Measurements from ENCODE around the gene TBC1D4.

Gene TBC1D4, protein sequence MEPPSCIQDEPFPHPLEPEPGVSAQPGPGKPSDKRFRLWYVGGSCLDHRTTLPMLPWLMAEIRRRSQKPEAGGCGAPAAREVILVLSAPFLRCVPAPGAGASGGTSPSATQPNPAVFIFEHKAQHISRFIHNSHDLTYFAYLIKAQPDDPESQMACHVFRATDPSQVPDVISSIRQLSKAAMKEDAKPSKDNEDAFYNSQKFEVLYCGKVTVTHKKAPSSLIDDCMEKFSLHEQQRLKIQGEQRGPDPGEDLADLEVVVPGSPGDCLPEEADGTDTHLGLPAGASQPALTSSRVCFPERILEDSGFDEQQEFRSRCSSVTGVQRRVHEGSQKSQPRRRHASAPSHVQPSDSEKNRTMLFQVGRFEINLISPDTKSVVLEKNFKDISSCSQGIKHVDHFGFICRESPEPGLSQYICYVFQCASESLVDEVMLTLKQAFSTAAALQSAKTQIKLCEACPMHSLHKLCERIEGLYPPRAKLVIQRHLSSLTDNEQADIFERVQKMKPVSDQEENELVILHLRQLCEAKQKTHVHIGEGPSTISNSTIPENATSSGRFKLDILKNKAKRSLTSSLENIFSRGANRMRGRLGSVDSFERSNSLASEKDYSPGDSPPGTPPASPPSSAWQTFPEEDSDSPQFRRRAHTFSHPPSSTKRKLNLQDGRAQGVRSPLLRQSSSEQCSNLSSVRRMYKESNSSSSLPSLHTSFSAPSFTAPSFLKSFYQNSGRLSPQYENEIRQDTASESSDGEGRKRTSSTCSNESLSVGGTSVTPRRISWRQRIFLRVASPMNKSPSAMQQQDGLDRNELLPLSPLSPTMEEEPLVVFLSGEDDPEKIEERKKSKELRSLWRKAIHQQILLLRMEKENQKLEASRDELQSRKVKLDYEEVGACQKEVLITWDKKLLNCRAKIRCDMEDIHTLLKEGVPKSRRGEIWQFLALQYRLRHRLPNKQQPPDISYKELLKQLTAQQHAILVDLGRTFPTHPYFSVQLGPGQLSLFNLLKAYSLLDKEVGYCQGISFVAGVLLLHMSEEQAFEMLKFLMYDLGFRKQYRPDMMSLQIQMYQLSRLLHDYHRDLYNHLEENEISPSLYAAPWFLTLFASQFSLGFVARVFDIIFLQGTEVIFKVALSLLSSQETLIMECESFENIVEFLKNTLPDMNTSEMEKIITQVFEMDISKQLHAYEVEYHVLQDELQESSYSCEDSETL (N-terminal part only)

DNA sequence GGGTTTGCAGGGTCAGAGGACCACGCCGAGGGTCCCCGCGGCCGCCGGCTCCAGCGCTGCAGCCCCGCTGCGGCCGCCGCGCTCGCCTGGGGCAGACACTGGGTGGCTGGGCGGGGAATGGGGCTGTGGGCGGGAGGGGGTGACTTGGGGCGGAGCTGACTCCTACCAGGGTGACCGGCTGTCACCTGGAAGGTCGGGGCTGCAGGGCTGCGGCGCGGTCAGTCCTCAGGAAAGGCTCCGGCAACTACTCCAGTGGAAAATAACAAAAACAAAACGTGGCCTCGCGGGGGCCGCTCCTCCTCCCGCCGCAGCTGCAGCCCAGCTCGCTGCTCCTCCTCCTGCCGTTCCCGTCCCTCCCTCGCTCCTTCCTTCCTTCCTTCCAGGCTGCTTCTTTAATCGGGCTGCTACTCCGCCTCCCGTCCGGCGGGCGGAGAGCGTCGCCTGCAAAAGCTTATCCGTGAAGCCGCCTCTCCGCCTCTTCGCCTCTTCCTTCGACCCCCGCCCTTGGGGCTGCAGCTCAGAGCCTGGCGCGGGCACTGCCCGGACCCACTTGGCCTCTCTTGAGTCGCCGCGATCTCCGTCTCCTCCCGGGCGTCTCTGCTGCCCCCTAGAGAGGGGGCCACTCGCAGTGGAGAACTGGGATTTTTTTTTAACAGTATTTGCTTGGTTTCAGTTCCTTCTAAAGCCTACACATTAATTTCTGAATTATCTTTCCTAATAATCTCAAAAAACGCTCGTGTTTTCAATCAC, at the start of gene TBC1D4:
Gene TBC1D4 (minus strand): TSS at position 100 of the 750 bp plus-strand sequence. CDS start 402 bp downstream, outside the sequence.
- DNase-seq, result peak in 50 of 51 donors; percentile 23 to 90 (median 66)

DNA sequence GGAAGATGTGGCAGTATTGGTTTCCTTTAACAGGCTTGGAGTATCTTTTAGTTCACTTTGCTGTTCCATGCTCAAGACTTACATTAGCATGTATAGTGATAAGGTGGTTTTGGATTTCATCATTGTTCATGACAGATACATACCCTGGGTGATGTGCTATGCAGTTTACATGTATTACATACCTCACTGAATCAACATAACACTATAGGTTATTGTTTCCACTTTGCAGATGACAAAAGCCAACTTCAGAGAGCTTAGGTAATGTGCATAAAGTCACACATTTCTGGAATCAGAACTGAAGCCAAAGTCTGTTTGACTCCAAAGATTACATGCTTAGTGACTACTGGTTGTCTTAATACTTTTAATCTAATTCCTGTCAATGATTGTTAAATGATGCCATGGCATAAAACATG, 48.6 kb upstream of the TBC1D4 start:
- no peak for DNase-seq

DNA sequence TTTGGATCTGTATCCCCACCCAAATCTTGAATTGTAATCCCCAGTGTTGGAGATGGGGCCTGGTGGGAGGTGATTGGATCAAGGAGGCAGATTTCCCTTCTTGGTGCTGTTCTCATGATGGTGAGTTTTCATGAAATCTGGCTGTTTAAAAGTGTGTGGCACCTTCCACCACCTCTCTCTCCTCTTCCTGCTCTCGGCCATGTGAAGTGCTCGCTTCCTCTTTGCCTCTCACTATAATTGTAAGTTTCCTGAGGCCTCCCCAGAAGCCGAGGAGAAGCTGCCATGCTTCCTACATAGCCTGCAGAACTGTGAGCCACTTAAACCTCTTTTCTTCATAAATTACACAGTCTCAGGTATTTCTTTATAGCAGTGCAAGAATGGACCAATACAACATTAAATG, 40.0 kb upstream of the TBC1D4 start:
- no peak for DNase-seq

DNA sequence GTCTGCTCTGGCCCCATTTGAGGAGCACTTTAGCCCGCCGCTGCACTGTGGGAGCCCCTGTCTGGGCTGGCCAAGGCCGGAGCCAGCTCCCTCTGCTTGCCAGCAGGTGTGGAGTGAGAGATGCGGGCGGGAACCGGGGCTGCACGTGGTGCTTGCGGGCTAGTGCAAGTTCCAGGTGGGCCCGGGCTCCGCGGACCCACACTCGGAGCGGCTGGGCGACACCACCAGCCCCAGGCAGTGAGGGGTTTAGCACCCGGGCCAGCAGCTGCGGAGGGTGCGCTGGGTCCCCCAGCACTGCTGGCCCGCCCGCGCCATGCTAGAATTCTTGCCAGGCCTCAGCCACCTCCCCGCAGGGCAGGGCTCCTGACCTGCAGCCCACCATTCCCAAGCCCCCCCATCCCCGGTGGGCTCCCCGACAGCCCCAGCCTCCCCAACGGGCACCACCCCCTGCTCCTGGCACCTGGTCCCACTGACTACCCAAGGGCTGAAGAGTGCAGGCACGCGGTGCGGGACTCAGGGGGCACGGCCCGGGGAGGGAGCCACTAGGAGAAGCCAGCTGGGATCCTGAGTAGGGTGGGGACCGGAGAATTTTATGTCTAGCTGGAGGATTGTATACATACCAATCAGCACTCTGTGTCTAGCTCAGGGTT, 36.6 kb upstream of the TBC1D4 start:
- no peak for DNase-seq

DNA sequence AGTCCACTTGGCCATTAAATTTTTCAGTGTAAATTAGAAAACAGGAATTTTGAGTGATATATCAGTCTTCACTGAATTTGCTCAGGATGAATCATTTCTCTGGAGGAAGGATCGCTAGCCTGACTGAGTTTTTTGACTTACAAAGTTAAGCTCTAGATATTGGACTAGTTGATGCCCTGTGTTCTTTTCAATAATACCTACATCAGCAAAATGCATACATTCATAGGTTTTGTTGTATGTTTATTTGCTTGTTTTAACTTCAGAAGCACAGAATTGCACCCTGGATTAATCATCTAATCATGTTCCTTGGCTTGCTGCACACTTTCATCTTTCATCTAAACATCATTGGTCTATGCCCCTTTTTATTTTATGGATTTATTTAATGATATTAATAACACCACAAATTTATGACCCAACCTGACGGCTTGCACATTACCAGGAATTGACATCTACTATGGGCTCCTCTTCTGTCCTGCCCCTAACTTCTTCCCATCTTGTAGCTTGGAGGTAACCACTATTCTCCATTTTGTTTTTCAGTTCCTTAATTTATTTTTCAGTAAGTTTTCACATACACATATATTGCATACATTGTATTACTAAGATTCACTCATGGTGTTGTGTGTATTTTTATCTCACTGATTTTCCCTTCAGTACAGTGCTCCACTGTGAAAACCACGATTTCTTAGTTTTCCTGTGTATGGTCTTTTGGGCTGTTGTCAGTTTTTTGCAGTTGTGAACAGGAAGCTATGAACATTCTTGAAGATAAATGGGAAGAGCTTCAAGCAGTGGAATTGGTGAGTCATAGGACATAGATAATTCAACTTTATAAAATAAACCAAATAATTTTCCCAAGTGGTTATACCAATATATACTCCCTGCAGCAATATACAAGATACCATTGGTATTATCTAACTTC, 32.4 kb upstream of the TBC1D4 start:
- DNase-seq, result no peak

DNA sequence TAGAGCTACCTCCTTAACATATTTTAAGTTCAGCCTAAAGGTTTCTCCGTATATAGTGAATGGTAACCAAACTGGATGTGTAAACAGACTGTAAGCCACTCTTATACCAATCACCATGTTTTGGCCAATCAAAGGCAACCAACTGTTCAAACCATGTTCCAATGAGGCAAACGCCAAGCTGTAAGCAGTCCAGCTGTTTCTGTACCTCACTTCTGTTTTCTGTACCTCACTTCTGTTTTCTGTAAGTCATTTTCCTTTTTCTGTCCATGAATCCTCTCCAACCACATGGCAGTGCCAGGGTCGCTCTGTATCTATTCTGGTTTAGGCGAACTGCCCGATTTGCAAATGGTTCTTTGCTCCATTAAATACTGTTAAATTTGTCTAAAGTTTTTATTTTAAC, 31.3 kb upstream of the TBC1D4 start:
- DNase-seq, result no peak

DNA sequence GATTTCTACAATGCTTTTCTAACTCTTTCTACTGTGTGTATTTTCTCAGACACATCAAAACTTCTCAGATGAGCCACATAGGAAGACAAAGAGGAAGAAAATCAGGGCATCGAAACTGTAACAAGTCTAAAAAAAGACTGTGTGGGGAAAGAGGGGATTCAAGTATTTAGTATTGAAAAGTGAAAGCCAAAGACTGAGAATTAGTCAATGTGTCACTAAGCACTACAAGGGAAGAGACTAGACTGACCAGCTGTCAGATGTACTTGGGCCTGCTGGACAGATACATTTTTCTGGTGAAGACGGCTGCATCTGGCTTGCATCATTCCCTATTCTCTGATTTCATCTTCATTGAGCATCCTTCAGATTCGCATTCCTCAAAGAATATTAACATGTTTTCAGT, 30.3 kb upstream of the TBC1D4 start:
- peak in 1 of 51 donors; percentile 2 for DNase-seq

DNA sequence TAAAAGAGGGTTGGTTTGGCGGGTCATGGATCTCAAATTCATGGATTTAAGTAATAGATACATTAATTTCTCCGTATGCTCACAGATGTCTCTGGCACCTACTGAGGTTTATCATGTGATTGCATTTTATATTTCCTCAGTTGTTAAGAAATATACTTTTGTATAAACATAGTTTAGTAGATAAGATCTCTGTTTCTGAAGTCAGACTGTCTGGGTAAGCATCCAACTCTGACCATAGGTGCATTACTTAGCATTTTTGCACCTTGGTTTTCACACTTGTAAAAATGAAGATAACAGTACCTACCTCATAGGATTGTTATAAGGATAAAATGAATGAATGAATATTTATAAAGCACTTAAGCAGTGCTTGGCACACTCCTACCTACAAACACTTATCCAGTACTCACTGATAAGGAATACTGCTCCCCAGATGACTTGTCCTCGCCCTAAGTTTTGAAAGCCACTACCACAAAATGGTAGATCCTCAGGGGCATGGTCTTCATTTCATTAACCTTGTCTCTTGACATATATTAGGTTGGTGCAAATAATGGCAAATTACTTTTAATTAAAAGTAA, 29.2 kb upstream of the TBC1D4 start:
- DNase-seq, result no peak

DNA sequence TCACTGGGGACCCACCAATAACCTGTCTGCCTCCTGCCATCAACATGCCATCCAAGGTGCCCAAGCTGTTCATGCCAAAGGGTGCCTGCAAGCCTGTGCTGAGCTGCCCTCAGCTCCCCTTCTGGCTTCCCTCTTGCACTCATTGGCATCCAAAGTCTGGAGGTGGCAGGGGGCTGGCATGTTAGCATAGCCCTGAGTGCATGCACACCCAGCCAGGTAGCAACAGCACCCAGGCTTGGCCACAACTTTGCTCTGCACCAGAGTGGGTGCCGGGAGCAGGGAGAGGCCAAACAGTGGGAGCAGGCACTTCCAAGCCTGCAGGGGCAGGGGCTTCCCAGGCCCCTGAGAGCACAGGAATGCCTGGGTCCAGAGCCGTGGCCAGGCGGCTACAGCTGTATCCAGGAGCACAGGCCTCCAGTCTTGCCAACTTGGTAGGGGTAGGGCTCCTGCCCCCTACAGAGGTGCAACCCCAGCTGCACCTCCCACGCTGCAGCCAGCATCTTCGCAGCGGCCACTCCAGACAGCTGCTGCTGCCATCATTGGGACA, 26.1 kb upstream of the TBC1D4 start:
- DNase-seq, result no peak

DNA sequence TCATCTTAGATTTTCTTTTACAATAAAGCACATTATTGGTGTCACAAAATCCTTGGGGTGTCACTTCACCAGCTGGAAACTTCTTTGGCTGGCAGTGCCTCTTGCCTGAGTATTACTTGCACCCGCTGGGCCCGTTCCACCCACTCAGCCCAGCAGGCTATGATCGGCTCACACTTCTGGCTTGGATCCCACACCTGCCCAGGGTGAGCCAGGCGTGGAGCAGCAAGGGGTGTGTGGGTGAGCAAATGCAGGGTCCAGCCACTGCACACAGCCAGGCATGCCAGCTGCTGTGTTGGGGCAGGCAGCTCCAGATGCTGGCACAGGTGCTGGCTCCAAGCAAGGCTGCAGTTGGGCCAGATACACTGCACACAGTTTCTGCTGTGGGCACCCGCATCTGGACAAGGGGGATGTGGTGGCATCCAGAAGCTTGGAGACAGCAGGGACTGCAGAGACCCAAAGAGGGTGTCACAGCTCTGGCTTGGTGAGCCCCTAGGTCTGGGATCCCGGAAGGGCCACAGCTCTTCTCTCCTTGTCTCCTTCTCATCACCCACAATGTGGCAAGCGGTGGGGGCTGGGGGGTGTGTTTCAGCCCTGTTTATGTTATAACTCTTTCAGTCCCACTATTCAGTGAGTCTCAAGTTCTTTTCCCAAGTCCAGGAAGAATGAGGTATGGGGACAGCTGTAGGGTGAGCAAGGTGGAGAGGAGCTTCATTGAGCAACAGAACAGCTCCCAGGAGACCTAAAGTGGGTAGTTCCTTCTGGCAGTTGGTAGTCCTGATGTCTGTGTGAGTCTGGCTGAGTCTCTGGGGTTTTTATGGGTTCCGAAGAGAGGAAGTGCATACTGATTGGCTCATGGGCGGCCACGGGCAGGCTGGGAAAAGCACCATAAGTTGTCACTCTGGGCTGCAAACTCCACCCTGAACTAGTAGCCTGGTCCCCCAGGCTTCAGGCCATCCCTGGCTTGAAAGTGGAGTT, 25.3 kb upstream of the TBC1D4 start:
- peak in 3 of 51 donors; percentile 1 to 9 (median 2) for DNase-seq

DNA sequence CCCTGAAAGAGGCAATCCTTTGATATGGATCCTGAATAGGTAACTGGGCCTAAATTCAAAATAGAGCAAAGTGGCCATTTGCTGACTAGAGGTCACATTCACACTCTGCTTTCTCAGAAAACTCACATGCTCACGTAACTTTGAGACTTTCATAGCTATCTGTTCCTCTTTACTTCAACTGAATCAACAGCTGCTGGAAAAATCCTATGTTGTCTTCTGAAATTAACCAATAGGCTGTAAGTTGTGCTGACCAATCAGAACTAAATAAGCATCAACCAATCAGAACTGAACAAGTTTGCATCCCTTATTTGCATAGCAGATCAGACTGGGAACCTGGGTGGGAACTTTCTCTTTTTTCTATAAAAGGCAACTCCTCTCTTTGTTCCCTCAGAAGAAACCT, 24.0 kb upstream of the TBC1D4 start:
- no peak for DNase-seq

DNA sequence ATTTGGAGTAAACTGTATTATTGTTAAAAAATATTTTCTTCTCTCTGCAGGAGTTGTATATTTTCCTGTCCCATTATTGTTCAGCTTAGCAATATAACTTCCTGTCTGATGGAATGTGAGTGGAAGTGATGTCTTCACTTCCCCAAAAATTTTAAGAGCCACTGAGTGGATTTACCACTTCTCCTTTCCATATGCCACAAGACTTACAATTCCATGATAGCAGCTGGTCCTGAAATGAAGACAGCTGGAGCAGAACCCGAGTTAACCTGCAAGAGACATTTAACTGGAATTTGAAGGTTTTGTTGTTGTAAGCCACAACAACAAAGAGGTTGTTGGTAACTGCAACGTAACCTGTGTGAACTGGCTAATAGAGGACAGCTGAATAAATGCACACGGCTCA, 23.4 kb upstream of the TBC1D4 start:
- peak in 1 of 51 donors; percentile 10 for DNase-seq

DNA sequence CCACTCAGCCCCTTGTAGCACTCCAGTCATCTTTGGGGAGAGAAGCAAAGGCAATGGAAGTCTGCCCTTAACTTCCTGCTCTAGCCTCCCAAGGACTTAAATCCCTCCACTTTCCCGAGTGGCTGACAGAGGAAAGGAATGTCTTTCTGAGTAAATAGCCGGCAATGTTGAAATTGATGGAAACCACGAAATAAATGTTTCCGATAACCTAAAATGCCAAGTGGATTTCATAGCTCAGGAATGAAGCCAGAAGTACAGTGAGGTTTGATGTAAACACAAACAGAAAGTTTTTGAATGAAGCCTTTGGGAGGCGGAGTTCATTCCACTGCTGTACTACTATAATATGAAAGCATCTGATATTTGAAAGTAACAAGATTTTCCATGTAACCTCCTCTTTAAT, 14.0 kb upstream of the TBC1D4 start:
- no peak for DNase-seq

DNA sequence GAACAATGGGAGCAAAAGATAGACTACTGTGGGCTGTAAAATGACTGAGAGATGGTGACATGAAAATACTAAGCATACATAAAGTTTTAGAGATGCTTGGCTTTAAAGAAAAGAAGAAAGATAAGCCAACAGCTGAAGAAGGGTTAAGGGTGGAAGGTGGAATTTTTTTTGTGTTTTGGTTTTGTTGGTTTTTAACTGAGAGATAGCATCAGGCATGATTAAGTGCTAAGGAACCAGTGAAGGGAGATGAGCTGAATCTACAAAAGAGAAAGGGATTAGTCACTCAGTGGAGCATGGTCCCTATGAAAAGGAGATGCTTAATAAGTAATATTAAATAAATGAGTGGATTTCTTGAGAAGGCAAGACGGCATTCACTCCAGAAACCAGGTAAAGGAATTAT, 12.5 kb upstream of the TBC1D4 start:
- no peak for DNase-seq

DNA sequence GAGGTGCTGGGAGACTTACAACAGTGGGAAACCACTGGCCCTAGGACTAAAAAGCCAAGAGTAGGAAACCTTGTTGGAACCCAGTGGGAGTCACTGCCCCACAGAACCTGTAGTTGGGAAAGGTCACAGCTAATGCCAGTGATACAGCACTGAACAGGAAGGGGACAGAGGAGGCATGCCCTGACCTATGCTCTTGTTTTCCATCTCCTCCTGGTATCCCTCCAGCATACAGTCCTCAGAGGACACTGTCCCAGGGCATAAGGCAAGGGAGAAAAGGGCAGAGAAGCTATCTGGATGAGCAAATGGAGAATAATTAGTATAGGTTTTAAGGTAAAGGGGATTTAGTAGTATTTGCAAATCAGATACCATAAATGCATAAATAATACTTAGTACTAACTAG, 11.2 kb upstream of the TBC1D4 start:
- DNase-seq, result no peak

DNA sequence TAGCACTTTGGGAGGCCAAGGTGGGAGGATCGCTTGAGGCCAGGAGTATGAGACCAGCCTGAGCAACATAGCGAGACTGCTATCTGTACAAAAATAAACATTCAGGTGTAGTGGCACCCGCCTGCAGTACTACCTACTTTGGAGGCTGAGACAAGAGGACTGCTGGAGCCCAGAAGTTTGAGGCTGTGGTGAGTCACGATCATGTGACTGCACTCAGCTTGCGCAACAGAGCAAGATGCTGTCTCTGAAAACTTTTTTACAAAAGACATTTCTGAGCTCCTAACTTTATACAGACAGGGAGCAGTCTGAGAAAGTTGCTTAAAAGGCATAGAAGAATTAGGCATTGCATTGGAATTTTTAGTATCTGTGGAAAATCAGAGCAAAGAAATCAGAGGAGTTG, 10.4 kb upstream of the TBC1D4 start:
- DNase-seq, result no peak

DNA sequence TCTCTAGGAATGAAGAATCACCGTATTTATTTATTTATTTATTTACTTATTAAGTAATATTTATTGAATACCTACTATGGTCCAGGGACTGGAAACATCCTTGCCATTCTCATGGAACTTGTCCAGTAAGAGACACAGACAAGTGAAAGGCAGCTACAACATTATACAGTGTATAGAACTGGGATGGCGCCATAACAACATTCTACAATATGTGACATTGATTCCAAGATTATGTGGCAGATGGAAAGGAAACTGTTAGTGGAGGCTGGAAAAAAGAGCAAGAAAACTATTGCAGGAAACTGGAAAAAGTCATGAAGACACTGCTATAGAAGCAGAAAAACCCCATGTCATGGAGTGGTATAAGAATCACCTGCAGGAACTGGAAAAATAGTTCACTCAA, 9.4 kb upstream of the TBC1D4 start:
- no peak for DNase-seq

Data from hypothalamus (tissue), 51 donors.